Measurements from ENCODE around the gene VSIG4.

The VSIG4 gene

GRCh38 chrX:66023385-66024091 lies 16.3 kb downstream of the VSIG4 start:
- no peak for DNase-seq (ENCODE audit: low spot score)

DNA sequence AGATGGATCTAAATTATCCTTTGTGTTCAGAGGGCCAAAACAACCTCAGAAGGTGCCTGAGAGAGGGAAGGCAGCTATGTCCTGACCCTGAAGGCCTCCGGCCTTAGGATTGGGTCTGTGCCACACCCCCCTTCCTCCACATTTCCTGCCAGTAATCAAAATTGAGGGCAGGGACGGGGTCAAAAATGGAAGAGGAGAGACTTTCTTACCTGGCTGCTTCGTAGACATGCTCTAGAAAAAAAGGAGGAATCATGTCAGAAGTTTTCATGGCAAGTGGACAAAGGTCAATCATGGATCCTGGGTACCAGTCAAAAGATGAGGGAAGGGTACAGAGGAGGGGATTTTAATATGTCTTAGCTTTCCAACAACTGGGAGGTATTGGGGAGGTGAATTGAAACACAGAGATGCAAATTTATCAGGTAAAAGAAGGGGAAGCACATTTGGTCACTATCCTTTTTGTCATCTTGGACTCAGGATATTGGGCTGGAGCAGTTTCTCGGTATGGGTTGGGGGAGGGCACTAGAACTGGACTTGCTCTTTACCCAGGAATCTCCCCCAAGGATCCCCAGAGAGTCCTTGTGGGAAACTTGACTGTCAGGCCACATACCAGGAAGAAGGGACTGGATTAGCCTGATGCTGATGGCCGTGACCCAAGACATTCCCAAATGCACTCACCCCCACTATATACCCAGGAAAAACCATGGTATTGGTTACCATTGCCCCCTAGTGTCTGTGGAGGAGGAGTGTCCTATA lies 17.1 kb downstream of the VSIG4 start:
- DNase-seq (ENCODE audit: low spot score) = no peak

GRCh38 chrX:66021765-66022631 lies 17.9 kb downstream of the VSIG4 start:
- DNase-seq (ENCODE audit: low spot score) = no peak

DNA sequence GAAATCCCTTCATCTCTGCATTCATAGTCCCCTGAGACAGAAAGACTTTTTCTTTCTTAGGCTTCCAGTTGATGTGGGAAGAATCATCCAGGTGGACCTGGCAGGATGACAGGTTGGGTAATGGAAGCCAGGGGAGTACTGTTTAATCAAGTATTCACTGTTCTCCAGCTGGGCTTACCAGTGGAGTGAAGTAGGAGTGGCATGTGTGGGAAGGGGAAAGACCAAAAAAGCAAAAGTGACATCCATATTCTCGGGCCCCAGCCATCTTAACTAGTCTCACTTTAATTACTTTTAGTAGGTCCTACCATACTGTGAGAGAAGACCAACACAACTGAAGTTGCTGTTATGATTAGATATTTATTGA lies 18.5 kb downstream of the VSIG4 start:
- no peak for DNase-seq (ENCODE audit: low spot score)

- no peak for DNase-seq (ENCODE audit: low spot score)
Observed at GRCh38 chrX:66020631-66021334, 19.1 kb downstream of the VSIG4 start.

GRCh38 chrX:66019974-66020373 lies 19.9 kb downstream of the VSIG4 start:
- no peak for DNase-seq (ENCODE audit: low spot score)

DNA sequence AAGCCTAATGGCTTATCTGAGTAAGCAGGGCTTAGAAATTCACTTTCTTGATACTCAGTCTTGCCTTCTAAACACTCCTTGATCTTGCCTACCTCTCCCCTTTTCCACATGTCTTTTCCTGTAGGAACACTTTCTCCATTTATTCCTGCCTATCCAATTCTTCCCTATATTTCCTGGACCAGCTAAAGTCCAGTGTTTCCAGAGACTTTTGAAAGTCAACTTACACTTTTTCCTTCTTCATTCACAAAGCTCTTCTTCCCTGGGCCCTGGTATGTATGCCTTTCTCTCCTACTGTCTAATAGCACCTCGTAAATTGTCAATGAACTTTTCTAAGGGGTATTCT lies 20.6 kb downstream of the VSIG4 start:
- no peak for DNase-seq (ENCODE audit: low spot score)

DNA sequence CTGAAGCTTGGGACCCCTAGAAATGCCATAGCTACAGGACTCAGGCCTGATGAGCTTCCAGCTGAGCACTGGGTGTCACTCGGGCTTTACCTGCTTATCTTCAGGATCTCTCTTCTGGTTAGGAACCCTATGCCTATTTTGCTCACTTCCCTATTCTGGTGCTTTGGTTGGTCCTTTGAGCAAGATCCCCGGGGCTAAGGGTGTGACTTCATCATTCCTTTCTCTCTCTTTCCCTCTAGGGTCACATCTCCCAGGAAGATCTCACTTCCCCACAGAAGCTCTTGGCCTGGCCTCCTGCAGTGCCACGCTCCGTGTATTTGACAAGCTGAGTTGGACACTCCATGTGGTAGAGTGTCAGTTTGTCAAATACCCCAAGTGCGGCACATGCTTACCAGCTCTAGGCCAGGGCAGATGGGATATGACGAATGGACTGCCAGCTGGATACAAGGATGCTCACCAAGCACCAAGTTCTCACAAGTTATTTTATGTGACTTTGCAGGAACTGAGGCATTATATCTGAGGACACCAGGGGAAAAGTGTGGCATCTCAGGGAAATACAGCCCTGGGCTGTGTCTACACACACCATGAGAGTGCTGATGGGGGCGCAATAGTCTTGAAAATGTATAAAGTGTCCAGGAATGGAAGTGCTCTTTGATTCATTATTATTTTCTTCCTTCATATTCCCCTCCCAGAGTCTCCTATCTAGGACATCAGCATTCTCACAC lies 21.1 kb downstream of the VSIG4 start:
- DNase-seq (ENCODE audit: low spot score) = no peak

- DNase-seq (ENCODE audit: low spot score) = no peak
Observed at GRCh38 chrX:66017659-66018170, 22.2 kb downstream of the VSIG4 start.

DNA sequence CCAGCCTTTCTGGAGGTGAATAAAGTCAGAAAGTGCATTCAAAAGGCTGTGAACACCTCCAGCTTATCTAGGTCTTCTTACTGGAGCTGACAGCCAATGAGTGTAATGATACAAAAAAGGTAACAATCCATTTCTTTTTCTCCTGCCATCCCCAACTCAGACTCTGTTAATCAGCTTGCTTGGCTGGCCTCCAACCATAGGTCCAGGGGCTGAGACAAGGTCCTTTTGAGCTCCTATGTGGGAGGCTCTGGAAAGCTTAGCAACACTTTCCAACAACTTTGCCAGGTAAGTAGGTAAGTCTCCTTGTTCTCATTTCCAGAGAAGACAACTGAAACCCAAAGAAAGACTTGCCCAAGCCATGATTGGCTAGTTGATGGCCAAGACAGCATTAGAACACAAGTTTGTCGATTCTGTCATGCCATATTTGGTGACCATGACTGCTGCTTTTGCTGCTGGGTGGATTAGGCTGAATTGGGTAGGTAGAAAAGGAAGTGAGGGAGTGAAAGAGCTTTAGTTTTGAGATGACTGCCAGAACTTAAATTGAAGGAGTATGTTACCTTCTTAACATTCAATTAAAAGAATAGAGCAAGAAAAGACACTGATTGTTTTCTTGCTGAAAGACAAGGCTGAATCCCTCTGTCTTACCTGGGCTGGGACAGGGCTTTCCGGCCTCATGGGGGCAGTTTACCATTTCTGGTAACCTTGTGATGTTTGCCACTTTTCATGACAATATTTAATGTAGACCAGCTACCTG lies 22.8 kb downstream of the VSIG4 start:
- no peak for DNase-seq (ENCODE audit: low spot score)

- DNase-seq (ENCODE audit: low spot score) = no peak
Observed at GRCh38 chrX:66015900-66016689, 23.8 kb downstream of the VSIG4 start.

GRCh38 chrX:66015152-66015831 lies 24.6 kb downstream of the VSIG4 start:
- DNase-seq (ENCODE audit: low spot score) = no peak

GRCh38 chrX:66014556-66014955 lies 25.3 kb downstream of the VSIG4 start:
- no peak for DNase-seq (ENCODE audit: low spot score)

- DNase-seq (ENCODE audit: low spot score) = no peak
Observed at GRCh38 chrX:66014084-66014483, 25.8 kb downstream of the VSIG4 start.

- no peak for DNase-seq (ENCODE audit: low spot score)
Observed at GRCh38 chrX:66013194-66013816, 26.6 kb downstream of the VSIG4 start.

DNA sequence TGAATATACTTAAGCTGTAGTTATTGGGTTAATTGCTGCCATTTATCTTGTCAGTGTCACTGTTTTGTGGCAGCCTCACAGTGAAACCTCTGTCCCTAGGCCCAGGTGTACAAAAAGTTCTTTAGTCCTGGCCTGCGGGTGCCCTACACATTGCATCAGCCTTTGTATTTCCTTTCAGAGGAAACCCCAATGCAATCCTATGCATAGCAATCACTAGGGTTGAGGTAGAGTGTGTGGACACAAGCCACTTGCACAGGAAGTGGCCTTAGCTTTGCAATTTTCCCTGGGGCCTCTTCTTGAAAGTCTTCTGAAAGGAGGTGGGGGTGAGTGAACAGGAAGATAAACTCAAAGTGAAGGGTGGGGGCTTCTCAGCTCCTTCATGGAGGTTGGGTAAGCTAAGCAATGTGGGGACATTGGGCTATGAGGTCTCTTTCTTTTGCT lies 27.8 kb downstream of the VSIG4 start:
- no peak for DNase-seq (ENCODE audit: low spot score)

DNA sequence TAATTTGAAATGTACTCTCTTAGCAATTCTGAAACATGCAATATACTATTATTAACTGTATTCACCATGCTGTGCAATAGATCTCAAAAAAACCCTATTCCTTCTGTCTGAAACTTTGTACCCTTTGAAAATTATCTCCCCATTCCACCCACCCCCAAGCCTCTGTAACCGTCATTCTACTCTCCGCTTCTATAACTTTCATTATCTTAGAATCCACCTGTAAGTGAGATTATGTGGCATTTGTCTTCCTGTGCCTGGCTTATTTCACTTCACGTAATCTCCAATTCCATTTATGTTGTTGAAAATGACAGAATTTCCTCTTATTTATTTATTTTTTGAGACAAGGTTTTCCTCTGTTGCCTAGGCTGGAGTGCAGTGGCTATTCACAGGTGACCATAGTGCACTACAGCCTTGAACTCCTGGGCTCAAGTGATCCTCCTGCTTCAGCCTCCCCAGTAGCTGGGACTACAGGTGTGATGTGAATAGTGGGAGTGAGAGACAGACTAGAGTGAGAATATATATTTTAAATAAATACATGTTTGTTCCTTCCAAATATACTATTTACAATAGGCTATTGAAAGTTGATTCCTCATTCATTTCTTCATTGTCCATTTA lies 30.5 kb downstream of the VSIG4 start:
- DNase-seq (ENCODE audit: low spot score) = no peak

- no peak for DNase-seq (ENCODE audit: low spot score)
Observed at GRCh38 chrX:66008328-66008970, 31.4 kb downstream of the VSIG4 start.
